ENCODE data around the gene GRM7. TPM values are rescaled to one million over a fixed set of nuclear protein-coding genes. Genes with fewer than 3 reads are reported as not detected.
A peak's percentile ranks its signal among the peaks of the same experiment; 100 is the strongest.

GRM7 gene
- total and polyA plus RNA-seq, 2 of the 4 experiments (the other 2 are of a cell fraction), result not detected

- dilution Hi-C loops (cut with HindIII; ENCODE audit: low sequenced_read_pairs, unreplicated experiment), result no loop called here
- Histone ChIP-seq H4K5ac (ENCODE audit: low read depth, low read length) (no peak overlapping the region), H3K23ac (ENCODE audit: low read depth, low read length) (no peak overlapping the region), H3K9me1 (ENCODE audit: insufficient read depth, low read length) (no peaks in the 10 kb centered on the region), H4K8ac (ENCODE audit: low read depth in 2 of 2, low read length in 2 of 2) (no peak overlapping the region), H4K91ac (ENCODE audit: insufficient read depth, low read depth, low read length) (no peak overlapping the region), H3K27ac (ENCODE audit: insufficient read depth, low read length) (no peak overlapping the region), H2AK9ac (replicated peaks; ENCODE audit: low read depth, low read length, poor library complexity) (no peak overlapping the region), H3K9me3 (ENCODE audit: control insufficient read depth, insufficient read depth, low read length) (peaks cover 6% of the 10 kb centered on the region; the same call in 1 of the 2 replicates), H3K36me3 (ENCODE audit: control insufficient read depth, insufficient read depth, low read length) (no peaks in the 10 kb centered on the region), H3K4me2 (ENCODE audit: low read depth, low read length) (no peak overlapping the region), H3K79me1 (ENCODE audit: low read depth in 1 of 2, low read length in 2 of 2) (no peaks in the 10 kb centered on the region), H3K4me1 (ENCODE audit: control insufficient read depth, insufficient read depth, low read length) (no peaks in the 10 kb centered on the region), H3K4ac (ENCODE audit: low read depth, low read length) (no peak overlapping the region), H2BK5ac (ENCODE audit: low read depth, low read length, poor library complexity, severe bottlenecking) (no peak overlapping the region), H2BK20ac (ENCODE audit: low read depth, low read length) (no peak overlapping the region), H4K20me1 (ENCODE audit: insufficient read depth, low read length) (no peaks in the 10 kb centered on the region), H3K56ac (ENCODE audit: extremely low read depth, insufficient read depth, low read length) (no peak overlapping the region), H2AFZ (replicated peaks; ENCODE audit: low read length, poor library complexity) (no peak overlapping the region), H3K27me3 (ENCODE audit: control insufficient read depth, insufficient read depth, low read length) (no peaks in the 10 kb centered on the region), H2AK5ac (ENCODE audit: low read depth, low read length) (no peak overlapping the region), H2BK120ac (ENCODE audit: low read depth, low read length) (no peak overlapping the region), H3K18ac (ENCODE audit: low read depth, low read length) (no peak overlapping the region), H3K4me3 (ENCODE audit: insufficient read depth, low read depth, low read length) (no peak overlapping the region), H3K9ac (ENCODE audit: low read depth, low read length) (no peak overlapping the region), H2BK15ac (ENCODE audit: low read depth, low read length) (no peak overlapping the region), H3K14ac (replicated peaks; ENCODE audit: low read depth, low read length) (no peak overlapping the region)
- in situ Hi-C loops (cut with MboI; ENCODE audit: low sequenced_read_pairs), result no loop called here
- intact Hi-C loops (cut with micrococcal nuclease), result no loop called here
- no peak for ATAC-seq (ENCODE audit: low read depth)
- DNase-seq, result no peak
- no TSS peak for BruUV-seq (replicated peaks)
- no CpG with 5 or more reads among the region's 3 CpGs for WGBS, 2 experiments (ENCODE audit: extremely low coverage in 2 of 2, insufficient read length in 1 of 2)
- peak; percentile 69 for TF ChIP-seq MAFK (IDR thresholded peaks at IDR 0.05; ENCODE audit: low read depth, low read length)
- no peak for TF ChIP-seq USF2 (IDR thresholded peaks at IDR 0.05; ENCODE audit: low read depth, low read length)
- no peak for TF ChIP-seq MXI1 (IDR thresholded peaks at IDR 0.05; ENCODE audit: borderline replicate concordance, low read depth, low read length)
- no peak for TF ChIP-seq NFE2L2 (IDR thresholded peaks at IDR 0.05; ENCODE audit: low read depth, low read length)
- no peak for TF ChIP-seq POLR2A (IDR thresholded peaks at IDR 0.05; ENCODE audit: low read depth, low read length)
- no peak for TF ChIP-seq BHLHE40 (IDR thresholded peaks at IDR 0.05; ENCODE audit: low read depth, low read length)
- no peak for TF ChIP-seq SMC3 (IDR thresholded peaks at IDR 0.05; ENCODE audit: low read depth, low read length)
- no peak for TF ChIP-seq CTCF (conservative IDR thresholded peaks at IDR 0.05; ENCODE audit: low read depth, low read length)
- ChIA-PET CTCF (no interaction called here), POLR2A (ENCODE audit: unreplicated experiment) (no interaction called here)
Observed at GRCh38 chr3:7082244-7082643, 221.3 kb downstream of the GRM7 start.

Data from IMR-90 (cell line).